Esophagus squamous epithelium (tissue), 4 donors: Measurements from ENCODE around the gene POM121L2.

Experiments used
- CTCF ChIP-seq, 6 experiments: fragments of 450-650 bp in 4 of 6; fragments of 200-600 bp in 2 of 6; sonication (generic) in 2 of 6; IDR thresholded peaks; one replicate each; pipeline ENCODE4 v1.5.1; 2016 to 2019; ENCODE audit warnings: antibody characterized with exemption in 6 of 6, mild to moderate bottlenecking in 4 of 6, moderate library complexity in 4 of 6
- POLR2A ChIP-seq, 4 donors: fragments of 450-650 bp; IDR thresholded peaks; one replicate each; pipeline ENCODE4 v1.6.1; 2017; ENCODE audit warnings: antibody characterized with exemption in 4 of 4, mild to moderate bottlenecking in 4 of 4, moderate library complexity in 3 of 4

DNA sequence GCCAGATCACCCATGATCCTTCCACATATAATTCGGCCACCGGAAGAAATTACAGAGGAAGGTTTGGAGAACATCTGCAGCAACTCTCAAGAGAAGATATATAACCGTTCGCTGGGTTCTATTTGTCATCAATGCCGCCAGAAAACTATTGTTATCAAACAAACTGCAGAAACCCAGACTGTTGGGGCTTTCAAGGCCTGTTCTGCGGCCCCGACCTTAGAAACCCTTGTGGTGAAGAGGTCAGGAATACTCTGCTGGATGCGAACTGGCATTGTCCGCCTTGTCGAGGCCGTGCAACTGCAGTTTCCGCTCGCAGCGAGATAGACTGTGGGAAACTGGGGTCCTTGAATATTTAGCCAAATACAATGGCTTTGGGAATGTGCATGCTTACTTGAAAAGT lies 43.3 kb downstream of the POM121L2 start:
- no peak for TF ChIP-seq CTCF (IDR thresholded peaks at IDR 0.05)
- no peak for TF ChIP-seq POLR2A (IDR thresholded peaks at IDR 0.05)
